Kidney tubule cell (primary cell): ENCODE data around the gene KIAA1549.
"Not testable (repeated sequence)": the region's sequence is repeated elsewhere in the genome, so short reads cannot be mapped to it uniquely, and the experiment has no call there.

Experiments used
- DNase-seq: peaks from one replicate; pipeline ENCODE4 v3.0.0-alpha.2; 2018; ENCODE audit warnings: low spot score

KIAA1549 gene

DNA sequence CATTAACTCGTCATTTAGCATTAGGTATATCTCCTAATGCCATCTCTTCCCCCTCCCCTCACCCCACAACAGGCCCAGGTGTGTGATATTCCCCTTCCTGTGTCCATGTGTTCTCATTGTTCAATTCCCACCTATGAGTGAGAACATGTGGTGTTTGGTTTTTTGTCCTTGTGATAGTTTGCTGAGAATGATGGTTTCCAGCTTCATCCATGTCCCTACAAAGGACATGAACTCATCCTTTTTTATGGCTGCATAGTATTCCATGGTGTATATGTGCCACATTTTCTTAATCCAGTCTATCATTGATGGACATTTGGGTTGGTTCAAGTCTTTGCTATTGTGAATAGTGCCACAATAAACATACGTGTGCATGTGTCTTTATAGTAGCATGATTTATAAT lies 169.9 kb downstream of the KIAA1549 start:
- DNase-seq: not testable (repeated sequence)

DNA sequence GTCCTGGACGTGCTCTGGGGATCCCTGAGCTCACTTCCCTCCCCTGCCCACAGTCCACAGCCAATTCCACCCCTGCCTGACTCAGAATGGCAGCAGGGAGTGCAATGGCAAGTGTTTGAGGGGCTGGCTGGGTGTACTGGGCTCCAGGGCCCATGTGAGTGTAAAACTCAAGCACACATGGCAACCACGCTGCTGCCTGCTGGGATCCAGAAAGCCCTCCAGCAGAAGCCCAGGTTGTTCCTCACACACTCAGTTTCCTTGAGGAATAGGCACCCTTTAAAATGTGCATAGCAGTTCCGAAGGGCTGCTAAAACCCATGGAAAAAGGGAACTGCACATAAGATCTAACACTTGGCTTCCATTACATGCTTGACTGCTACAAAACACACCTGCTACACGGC lies 171.8 kb downstream of the KIAA1549 start:
- no peak for DNase-seq

DNA sequence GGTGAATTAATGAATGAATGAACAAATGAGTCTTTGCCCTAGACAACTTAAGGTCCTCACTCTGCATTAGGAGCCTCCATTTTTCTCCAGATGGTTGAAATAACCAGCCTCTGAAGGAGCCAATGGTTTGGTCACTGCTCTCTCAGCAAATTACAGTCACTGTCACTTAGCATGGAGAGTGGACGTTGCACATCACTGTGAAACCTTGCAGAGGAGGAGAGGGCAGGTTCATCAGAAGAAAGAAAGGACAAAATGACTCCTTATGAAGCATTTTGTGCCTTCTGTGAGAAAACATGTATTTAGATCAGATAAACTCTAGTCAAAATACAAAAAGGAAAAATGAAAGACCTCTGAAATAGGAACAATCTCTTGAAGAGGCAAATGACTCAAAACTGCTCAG lies 176.6 kb downstream of the KIAA1549 start:
- no peak for DNase-seq

DNA sequence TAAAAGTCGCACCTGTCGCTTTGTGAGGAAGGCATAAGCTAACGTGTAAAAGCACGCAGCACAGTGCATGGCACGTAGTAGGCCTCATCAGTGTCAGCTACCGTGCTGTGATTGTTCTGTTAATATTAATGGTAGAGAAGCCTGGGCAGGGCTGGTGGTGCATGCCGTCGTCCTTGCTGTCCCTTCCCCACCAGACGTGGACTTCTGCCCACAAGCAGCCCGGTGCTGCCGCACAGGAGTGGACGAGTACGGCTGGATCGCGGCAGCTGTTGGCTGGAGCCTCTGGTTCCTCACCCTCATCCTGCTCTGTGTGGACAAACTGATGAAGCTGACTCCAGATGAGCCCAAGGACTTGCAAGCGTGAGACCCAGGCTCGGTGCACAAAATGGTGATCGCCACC lies 178.5 kb downstream of the KIAA1549 start:
- DNase-seq: no peak

DNA sequence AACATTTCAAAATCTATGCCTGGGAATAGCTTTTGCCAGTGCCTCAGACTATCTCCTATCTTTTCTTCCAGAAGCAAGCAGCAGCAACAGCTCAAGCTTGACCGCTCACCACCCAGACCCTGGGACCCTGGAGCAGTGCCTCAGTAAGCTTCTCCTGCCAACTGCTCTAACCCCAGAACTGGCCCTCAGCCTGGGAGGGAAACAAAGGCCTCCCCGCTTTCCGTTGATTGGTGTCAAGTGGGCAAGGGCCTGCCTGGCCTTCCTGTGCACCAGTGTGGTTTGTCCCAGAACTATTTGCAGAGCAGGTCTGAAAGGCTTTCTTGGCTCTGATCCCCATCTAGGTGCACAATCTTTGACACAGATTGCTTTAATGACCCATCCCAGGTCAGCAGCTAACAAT lies 179.9 kb downstream of the KIAA1549 start:
- DNase-seq: no peak

DNA sequence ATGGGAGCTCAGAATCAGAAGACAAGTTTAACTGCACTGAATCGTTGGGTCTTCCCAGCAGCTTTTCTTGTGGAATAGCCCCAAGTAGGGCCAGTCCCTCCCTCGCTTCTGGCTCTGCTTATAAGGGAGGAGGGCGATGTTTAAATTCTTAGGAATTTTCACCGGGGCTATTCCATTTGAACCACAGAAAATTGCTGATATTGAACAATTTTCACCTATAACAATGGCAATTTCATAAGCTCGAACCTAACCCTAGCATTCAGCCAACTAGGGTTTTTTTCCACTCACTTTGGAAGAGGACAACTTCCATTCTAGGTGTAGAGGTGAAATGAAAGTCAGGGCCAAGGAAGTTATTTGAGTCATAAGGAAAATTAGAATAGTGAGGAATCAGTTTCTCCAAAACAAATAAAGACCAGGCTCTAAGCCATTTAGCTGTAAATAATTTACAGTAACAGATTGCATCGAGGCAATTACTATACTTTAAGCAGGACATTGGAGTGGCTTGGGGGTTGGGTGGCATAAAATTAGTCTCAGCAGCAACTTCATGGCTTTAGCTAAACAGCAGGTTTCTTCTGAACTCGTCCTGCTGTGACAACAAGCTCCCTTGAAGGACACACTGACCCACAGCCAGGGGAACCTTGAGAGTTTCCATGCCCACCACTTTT lies 181.7 kb downstream of the KIAA1549 start:
- DNase-seq: peak; percentile 35

DNA sequence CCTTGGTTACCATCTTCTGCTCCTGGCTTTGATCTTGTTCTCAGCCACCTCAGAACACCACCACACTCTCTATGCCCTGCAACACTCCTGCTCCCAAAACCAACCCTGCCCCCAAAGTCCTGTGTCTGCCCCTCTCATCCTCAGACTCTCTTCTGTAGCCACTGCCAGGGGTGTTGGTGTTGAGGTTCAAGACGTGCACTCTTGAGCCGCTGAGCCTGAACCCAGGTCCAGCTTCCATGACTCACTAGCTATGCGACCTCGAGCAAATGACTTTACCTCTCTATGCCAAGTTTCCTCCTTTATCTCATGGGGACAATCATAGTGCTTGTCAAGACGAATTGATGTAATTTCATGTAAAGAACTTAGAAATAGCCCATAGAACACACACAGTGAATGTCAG lies 182.4 kb downstream of the KIAA1549 start:
- peak; percentile 18 for DNase-seq

DNA sequence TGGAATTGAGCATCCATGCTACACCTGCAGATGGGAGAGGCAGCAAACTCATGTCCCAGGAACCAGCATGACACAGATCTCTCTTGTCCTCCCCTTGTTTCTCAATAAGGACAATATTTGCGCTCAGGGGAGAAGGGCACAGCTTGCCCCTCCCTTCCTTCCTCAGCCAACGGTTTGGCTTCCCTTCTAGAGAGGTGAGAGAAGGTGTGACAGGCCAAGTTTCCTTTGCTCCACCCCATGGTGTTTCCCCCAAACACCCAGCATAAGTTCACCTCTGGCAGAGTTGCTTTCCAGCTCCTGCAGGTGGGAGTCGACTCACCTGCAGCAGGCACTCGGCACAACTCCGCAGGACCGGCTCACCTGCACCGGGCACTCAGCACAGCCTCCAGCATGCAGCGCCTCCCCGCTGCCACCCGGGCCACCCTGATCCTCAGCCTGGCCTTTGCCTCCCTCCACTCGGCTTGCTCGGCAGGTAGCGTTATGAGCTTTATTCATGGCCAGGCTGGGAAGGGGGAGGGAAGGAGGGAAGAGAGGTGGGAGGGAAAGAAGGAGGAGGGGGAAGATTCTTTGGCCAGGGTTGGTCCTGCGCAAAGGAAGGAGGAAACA lies 183.4 kb downstream of the KIAA1549 start, which contains the start of the genes ATP6V0A4 and TMEM213:
ATP6V0A4 (minus strand) TSS at position 482 of the 606 bp plus-strand sequence. CDS start 26,949 bp downstream, outside the sequence.
TMEM213 (plus strand) TSS at position 280 of the 606 bp plus-strand sequence; CDS start at position 391, 111 bp downstream.
- DNase-seq: peak; percentile 26

DNA sequence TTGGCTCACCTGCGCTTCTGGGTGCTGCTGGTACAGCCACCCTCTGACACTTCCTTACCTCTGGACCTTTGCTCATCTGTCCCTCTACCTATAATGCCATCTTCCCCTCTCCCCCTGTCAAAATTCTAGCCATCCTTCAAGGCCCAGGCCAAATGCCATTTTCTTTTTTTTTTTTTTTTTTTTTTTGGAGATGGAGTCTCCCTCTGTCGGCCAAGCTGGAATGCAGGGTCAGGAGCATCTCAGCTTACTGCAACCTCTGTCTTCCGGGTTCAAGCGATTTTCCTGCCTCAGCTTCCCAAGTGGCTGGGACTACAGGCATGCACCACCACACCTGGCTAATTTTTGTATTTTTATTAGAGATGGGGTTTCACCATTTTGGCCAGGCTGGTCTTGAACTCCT lies 184.1 kb downstream of the KIAA1549 start:
- not testable (repeated sequence) for DNase-seq

DNA sequence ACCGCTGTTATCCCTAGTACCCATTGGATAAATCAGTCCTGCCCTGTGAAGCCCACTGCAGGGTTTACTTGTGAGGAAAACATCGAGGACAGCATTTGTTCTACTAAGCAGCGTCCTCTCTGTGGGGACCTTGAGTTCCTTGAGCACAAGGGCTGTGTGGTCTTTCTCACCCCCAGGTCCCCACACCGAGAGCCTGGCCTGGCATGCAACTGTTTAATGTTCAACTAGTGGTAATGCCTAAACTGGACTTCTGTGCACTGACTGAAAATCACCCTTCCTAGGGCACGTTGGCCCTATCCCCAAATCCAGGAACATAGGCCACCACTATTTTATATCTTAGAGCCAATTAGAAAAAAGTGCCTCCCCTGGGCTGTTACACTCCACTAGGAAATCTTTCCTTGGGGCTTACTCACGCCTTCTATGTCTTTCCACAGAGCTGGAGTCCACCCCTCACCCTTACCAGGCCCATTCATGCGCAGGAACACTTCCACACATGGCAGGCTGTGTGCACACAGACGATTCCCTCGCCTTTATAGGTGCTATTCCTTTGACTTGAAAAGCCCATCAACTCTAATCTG lies 185.1 kb downstream of the KIAA1549 start:
- peak; percentile 62 for DNase-seq

DNA sequence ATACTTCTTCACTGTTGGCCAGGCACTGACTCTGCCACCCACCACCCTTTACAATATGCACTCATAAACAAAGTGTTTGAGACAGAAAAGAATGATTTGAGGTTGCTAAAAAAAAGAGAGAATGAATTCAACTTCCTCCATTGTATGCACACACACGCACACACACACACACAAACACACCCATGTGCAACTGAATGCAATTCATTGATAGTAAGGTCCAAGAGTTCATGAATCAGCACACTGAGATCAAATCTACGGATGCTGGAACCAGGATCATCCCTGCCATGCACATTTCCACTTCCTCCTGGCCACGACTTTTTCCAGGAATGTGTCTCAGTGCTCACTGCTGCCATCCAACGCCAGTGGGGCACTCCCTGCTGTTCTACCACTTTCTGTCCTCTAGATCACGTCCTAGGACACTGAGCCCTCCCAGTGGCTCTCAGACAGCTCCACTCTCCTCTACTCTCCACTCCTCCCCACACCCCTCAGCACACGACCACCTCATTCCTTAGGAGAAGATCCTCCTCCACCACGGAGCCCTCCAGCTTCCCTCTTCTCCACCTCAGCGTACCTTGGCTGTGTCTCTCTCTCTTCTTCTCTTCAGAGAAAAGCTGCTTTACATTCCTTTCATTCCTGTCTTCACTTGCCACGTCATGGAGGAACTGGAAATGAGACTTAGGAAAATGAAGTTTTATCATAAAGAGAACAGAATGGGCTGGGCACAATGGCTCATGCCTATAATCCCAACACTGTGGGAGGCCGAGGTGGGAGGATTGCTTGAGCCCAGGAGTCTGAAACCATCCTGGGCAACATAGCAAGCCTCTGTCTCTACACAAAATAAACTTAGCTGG lies 195.4 kb downstream of the KIAA1549 start:
- peak; percentile 81 for DNase-seq

DNA sequence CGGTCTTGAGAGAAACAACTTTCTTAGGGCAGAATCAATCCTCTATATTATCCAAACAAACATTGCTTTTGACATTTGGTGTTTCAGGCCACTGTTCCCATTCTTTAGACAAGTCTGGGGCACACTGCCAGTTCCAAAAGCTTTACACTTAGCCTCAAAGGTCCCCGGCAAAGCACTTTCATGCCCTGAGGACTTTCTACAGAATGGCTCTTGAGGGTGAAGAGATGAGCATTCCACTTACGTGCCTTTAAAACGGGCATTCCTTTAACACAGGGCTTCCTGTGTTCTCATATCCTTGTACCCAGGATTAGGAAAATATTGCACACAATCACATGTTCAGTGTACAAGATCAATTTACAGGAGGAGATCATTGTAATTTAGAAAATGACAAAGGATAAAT lies 196.5 kb downstream of the KIAA1549 start:
- no peak for DNase-seq
